ENCODE data around the gene MCC.

GRCh38 chr5:113266913-113267227 lies 221.4 kb downstream of the MCC start:
- TF ChIP-seq CTCF (conservative IDR thresholded peaks at IDR 0.05 in 1 of 2, IDR thresholded peaks at IDR 0.05 in 1 of 2; ENCODE audit: extremely low read depth in 1 of 2, insufficient read depth in 1 of 2, low read depth in 1 of 2, low read length in 2 of 2) (no peak), EZH2 (IDR thresholded peaks at IDR 0.05; ENCODE audit: borderline replicate concordance, low read length) (no peak)
